Measurements from ENCODE around the gene RAET1E. TPM values are rescaled to one million over a fixed set of nuclear protein-coding genes. Genes with fewer than 3 reads are reported as not detected.

The RAET1E gene
- total and polyA plus RNA-seq, 9 of the 15 experiments (the other 6 are each of a cell fraction or from before 2014, with no cell fraction given): not detected

GRCh38 chr6:149934249-149935156, 36.6 kb upstream of the RAET1E start (continued):
- TF ChIP-seq ZNF449 (CRISPR knock-in tag; IDR thresholded peaks at IDR 0.05): no peak
- no peak for TF ChIP-seq SMAD3 (CRISPR knock-in tag; conservative IDR thresholded peaks at IDR 0.05)
- TF ChIP-seq, protein P1, sequence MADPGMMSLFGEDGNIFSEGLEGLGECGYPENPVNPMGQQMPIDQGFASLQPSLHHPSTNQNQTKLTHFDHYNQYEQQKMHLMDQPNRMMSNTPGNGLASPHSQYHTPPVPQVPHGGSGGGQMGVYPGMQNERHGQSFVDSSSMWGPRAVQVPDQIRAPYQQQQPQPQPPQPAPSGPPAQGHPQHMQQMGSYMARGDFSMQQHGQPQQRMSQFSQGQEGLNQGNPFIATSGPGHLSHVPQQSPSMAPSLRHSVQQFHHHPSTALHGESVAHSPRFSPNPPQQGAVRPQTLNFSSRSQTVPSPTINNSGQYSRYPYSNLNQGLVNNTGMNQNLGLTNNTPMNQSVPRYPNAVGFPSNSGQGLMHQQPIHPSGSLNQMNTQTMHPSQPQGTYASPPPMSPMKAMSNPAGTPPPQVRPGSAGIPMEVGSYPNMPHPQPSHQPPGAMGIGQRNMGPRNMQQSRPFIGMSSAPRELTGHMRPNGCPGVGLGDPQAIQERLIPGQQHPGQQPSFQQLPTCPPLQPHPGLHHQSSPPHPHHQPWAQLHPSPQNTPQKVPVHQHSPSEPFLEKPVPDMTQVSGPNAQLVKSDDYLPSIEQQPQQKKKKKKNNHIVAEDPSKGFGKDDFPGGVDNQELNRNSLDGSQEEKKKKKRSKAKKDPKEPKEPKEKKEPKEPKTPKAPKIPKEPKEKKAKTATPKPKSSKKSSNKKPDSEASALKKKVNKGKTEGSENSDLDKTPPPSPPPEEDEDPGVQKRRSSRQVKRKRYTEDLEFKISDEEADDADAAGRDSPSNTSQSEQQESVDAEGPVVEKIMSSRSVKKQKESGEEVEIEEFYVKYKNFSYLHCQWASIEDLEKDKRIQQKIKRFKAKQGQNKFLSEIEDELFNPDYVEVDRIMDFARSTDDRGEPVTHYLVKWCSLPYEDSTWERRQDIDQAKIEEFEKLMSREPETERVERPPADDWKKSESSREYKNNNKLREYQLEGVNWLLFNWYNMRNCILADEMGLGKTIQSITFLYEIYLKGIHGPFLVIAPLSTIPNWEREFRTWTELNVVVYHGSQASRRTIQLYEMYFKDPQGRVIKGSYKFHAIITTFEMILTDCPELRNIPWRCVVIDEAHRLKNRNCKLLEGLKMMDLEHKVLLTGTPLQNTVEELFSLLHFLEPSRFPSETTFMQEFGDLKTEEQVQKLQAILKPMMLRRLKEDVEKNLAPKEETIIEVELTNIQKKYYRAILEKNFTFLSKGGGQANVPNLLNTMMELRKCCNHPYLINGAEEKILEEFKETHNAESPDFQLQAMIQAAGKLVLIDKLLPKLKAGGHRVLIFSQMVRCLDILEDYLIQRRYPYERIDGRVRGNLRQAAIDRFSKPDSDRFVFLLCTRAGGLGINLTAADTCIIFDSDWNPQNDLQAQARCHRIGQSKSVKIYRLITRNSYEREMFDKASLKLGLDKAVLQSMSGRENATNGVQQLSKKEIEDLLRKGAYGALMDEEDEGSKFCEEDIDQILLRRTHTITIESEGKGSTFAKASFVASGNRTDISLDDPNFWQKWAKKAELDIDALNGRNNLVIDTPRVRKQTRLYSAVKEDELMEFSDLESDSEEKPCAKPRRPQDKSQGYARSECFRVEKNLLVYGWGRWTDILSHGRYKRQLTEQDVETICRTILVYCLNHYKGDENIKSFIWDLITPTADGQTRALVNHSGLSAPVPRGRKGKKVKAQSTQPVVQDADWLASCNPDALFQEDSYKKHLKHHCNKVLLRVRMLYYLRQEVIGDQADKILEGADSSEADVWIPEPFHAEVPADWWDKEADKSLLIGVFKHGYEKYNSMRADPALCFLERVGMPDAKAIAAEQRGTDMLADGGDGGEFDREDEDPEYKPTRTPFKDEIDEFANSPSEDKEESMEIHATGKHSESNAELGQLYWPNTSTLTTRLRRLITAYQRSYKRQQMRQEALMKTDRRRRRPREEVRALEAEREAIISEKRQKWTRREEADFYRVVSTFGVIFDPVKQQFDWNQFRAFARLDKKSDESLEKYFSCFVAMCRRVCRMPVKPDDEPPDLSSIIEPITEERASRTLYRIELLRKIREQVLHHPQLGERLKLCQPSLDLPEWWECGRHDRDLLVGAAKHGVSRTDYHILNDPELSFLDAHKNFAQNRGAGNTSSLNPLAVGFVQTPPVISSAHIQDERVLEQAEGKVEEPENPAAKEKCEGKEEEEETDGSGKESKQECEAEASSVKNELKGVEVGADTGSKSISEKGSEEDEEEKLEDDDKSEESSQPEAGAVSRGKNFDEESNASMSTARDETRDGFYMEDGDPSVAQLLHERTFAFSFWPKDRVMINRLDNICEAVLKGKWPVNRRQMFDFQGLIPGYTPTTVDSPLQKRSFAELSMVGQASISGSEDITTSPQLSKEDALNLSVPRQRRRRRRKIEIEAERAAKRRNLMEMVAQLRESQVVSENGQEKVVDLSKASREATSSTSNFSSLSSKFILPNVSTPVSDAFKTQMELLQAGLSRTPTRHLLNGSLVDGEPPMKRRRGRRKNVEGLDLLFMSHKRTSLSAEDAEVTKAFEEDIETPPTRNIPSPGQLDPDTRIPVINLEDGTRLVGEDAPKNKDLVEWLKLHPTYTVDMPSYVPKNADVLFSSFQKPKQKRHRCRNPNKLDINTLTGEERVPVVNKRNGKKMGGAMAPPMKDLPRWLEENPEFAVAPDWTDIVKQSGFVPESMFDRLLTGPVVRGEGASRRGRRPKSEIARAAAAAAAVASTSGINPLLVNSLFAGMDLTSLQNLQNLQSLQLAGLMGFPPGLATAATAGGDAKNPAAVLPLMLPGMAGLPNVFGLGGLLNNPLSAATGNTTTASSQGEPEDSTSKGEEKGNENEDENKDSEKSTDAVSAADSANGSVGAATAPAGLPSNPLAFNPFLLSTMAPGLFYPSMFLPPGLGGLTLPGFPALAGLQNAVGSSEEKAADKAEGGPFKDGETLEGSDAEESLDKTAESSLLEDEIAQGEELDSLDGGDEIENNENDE (IDR thresholded peaks at IDR 0.05; ENCODE audit: low read depth, low read length): no peak
- TF ChIP-seq, protein P2, sequence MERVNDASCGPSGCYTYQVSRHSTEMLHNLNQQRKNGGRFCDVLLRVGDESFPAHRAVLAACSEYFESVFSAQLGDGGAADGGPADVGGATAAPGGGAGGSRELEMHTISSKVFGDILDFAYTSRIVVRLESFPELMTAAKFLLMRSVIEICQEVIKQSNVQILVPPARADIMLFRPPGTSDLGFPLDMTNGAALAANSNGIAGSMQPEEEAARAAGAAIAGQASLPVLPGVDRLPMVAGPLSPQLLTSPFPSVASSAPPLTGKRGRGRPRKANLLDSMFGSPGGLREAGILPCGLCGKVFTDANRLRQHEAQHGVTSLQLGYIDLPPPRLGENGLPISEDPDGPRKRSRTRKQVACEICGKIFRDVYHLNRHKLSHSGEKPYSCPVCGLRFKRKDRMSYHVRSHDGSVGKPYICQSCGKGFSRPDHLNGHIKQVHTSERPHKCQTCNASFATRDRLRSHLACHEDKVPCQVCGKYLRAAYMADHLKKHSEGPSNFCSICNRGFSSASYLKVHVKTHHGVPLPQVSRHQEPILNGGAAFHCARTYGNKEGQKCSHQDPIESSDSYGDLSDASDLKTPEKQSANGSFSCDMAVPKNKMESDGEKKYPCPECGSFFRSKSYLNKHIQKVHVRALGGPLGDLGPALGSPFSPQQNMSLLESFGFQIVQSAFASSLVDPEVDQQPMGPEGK (CRISPR knock-in tag; IDR thresholded peaks at IDR 0.05; ENCODE audit: borderline replicate concordance): no peak
- TF ChIP-seq ZNF197 (CRISPR knock-in tag; IDR thresholded peaks at IDR 0.05; ENCODE audit: low read depth): no peak
- TF ChIP-seq MBD2 (IDR thresholded peaks at IDR 0.05; ENCODE audit: borderline replicate concordance, low read depth): no peak
- peak; percentile 97 for TF ChIP-seq NCOA1 (IDR thresholded peaks at IDR 0.05; ENCODE audit: low read depth)

All from K562 (cell line).